Measurements from ENCODE around the gene PDE7B. TPM values are rescaled to one million over a fixed set of nuclear protein-coding genes. Genes with fewer than 3 reads are reported as not detected.

Gene PDE7B
- total and polyA plus RNA-seq, 4 donors: 0.75 to 5.2 (median 1.3) TPM

- no peak overlapping the region for H3K4me3 ChIP-seq (ENCODE audit: low read depth in 1 of 3, low read length in 3 of 3)
- H3K27ac ChIP-seq (ENCODE audit: low read depth in 1 of 2, low read length in 2 of 2): no peak overlapping the region
- no peaks in the 10 kb centered on the region for H3K36me3 ChIP-seq (ENCODE audit: control insufficient read depth in 4 of 4, insufficient read depth in 3 of 4, low read depth in 1 of 4, low read length in 3 of 4)
- no peak overlapping the region for H3K9ac ChIP-seq (ENCODE audit: low read depth in 1 of 2, low read length in 2 of 2)
- 94% methylated on average over 7 of the region's 7 CpGs for WGBS
- no peaks in the 10 kb centered on the region for H3K9me3 ChIP-seq (ENCODE audit: control insufficient read depth in 4 of 4, low read length in 3 of 4)
- H3K27me3 ChIP-seq (ENCODE audit: control insufficient read depth in 4 of 4, insufficient read depth in 4 of 4, low read length in 3 of 4): no peaks in the 10 kb centered on the region
- H3K4me1 ChIP-seq (ENCODE audit: control insufficient read depth in 4 of 4, insufficient read depth in 4 of 4, low read length in 3 of 4): peaks cover 0 to 1% (median 0%) of the 10 kb centered on the region in 4 donors
- DNase-seq (ENCODE audit: low spot score): no peak
- TF ChIP-seq RAD21 (IDR thresholded peaks at IDR 0.05) (no peak), FOXA2 (IDR thresholded peaks at IDR 0.05) (no peak), CTCF (IDR thresholded peaks at IDR 0.05; ENCODE audit: low read depth, low read length, missing input control) (no peak), HNF4A (conservative IDR thresholded peaks at IDR 0.05) (no peak), FOXA1 (IDR thresholded peaks at IDR 0.05) (no peak), REST (IDR thresholded peaks at IDR 0.05) (no peak), EGR1 (IDR thresholded peaks at IDR 0.05; ENCODE audit: low read depth in 2 of 2) (no peak), ATF3 (IDR thresholded peaks at IDR 0.05) (no peak), YY1 (IDR thresholded peaks at IDR 0.05) (no peak), HNF4G (IDR thresholded peaks at IDR 0.05) (no peak), TAF1 (conservative IDR thresholded peaks at IDR 0.05) (no peak), NR2F2 (IDR thresholded peaks at IDR 0.05) (no peak), RXRA (IDR thresholded peaks at IDR 0.05) (no peak), SP1 (IDR thresholded peaks at IDR 0.05) (no peak), GABPA (IDR thresholded peaks at IDR 0.05 in 1 of 2, conservative IDR thresholded peaks at IDR 0.05 in 1 of 2) (no peak), JUND (IDR thresholded peaks at IDR 0.05) (no peak)
- TF ChIP-seq, protein P1, sequence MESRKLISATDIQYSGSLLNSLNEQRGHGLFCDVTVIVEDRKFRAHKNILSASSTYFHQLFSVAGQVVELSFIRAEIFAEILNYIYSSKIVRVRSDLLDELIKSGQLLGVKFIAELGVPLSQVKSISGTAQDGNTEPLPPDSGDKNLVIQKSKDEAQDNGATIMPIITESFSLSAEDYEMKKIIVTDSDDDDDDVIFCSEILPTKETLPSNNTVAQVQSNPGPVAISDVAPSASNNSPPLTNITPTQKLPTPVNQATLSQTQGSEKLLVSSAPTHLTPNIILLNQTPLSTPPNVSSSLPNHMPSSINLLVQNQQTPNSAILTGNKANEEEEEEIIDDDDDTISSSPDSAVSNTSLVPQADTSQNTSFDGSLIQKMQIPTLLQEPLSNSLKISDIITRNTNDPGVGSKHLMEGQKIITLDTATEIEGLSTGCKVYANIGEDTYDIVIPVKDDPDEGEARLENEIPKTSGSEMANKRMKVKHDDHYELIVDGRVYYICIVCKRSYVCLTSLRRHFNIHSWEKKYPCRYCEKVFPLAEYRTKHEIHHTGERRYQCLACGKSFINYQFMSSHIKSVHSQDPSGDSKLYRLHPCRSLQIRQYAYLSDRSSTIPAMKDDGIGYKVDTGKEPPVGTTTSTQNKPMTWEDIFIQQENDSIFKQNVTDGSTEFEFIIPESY (IDR thresholded peaks at IDR 0.05): no peak
- TF ChIP-seq, protein P2, sequence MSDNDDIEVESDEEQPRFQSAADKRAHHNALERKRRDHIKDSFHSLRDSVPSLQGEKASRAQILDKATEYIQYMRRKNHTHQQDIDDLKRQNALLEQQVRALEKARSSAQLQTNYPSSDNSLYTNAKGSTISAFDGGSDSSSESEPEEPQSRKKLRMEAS (IDR thresholded peaks at IDR 0.05): no peak
Measured at GRCh38 chr6:136114661-136115060, 263.2 kb downstream of the PDE7B start.
